CD4-positive, alpha-beta T cell (primary cell): ENCODE data around the gene MLLT3. TPM values are rescaled to one million over a fixed set of nuclear protein-coding genes. Genes with fewer than 3 reads are reported as not detected.

Experiments used
- ATAC-seq: fragments of 200-7000 bp; cut with Tn5 transposase; one replicate; pipeline ENCODE4 v1.10.0; 2022; ENCODE audit warnings: mild to moderate bottlenecking; ENCODE audit not compliant: poor library complexity
- CTCF ChIA-PET: fragments of 350-600 bp; sonication (Branson Sonifier 250); formaldehyde crosslinking; loops from one replicate; lab custom pipeline; 2021; ENCODE audit warnings: antibody characterized with exemption, inconsistent platforms; lab: Charles Lee
- POLR2A ChIA-PET: fragments of 350-600 bp; sonication (Branson Sonifier 250); formaldehyde crosslinking; loops from one replicate; lab custom pipeline; 2021; ENCODE audit warnings: antibody characterized with exemption, inconsistent platforms; lab: Charles Lee
- DNase-seq, 14 experiments: peaks; one replicate each; pipeline ENCODE4 v3.0.0-alpha.2; 2013 to 2020; ENCODE audit warnings: mixed read lengths in 2 of 14
- H3K27ac ChIP-seq, 2 donors: one replicate each; pipeline versions ENCODE4 v1.5.1 to v1.7.0; 2013; ENCODE audit warnings: low read length in 2 of 2, low read depth in 1 of 2, mild to moderate bottlenecking in 1 of 2
- H3K27me3 ChIP-seq, 2 experiments: 1 replicate in 1 of 2; 2 replicates in 1 of 2; pipeline versions ENCODE4 v1.6.1 to v1.7.0; 2013; ENCODE audit warnings: low read length in 2 of 2, control low read depth in 1 of 2, mild to moderate bottlenecking in 1 of 2, moderate library complexity in 1 of 2; ENCODE audit not compliant: insufficient read depth in 2 of 2, control insufficient read depth in 1 of 2
- H3K36me3 ChIP-seq: one replicate; pipeline ENCODE4 v1.6.1; 2013; ENCODE audit warnings: low read length, control low read depth; ENCODE audit not compliant: insufficient read depth
- H3K4me1 ChIP-seq: one replicate; pipeline ENCODE4 v1.6.1; 2013; ENCODE audit warnings: low read length, control low read depth; ENCODE audit not compliant: insufficient read depth
- H3K4me3 ChIP-seq: one replicate; pipeline ENCODE4 v1.5.1; 2013; ENCODE audit warnings: mild to moderate bottlenecking, low read length, moderate library complexity
- H3K9me3 ChIP-seq, 2 experiments: 1 replicate in 1 of 2; 2 replicates in 1 of 2; pipeline versions ENCODE4 v1.6.1 to v1.7.0; 2013; ENCODE audit warnings: low read length in 2 of 2, mild to moderate bottlenecking in 2 of 2, control low read depth in 1 of 2, moderate library complexity in 1 of 2; ENCODE audit not compliant: control insufficient read depth in 1 of 2, insufficient read depth in 1 of 2
- H3K27ac Mint-ChIP-seq: one replicate; pipeline ENCODE4 v1.8.0; 2020; ENCODE audit warnings: mixed read lengths
- H3K27me3 Mint-ChIP-seq: one replicate; pipeline ENCODE4 v1.8.0; 2021; ENCODE audit warnings: mixed read lengths
- H3K36me3 Mint-ChIP-seq: one replicate; pipeline ENCODE4 v1.8.0; 2021; ENCODE audit warnings: low read depth, mixed read lengths
- H3K4me1 Mint-ChIP-seq: one replicate; pipeline ENCODE4 v1.8.0; 2021; ENCODE audit warnings: low read depth, mixed read lengths
- H3K4me3 Mint-ChIP-seq: one replicate; pipeline ENCODE4 v1.8.0; 2020; ENCODE audit warnings: mild to moderate bottlenecking, mixed read lengths
- H3K9me3 Mint-ChIP-seq: one replicate; pipeline ENCODE4 v1.8.0; 2020; ENCODE audit warnings: mixed read lengths
- intact Hi-C, 2 experiments: fragments of 100-400 bp; cut with DNase I in 1 of 2; cut with micrococcal nuclease in 1 of 2; formaldehyde crosslinking; loops; one replicate each; pipeline versions ENCODE4 v1.15.1 to v1.9.0; 2023 to 2025; cut with DNase I, micrococcal nuclease
- total RNA-seq, 174 experiments: library from RNA in 2 of 174; stranded (reverse) in 2 of 174; gene quantifications; one replicate each; pipeline ENCODE4 v1.2.3 and lab custom pipeline; 2021 to 2026
- TF ChIP-seq, protein P1 (sequence below): fragments of 200-600 bp; IDR thresholded peaks from one replicate; pipeline ENCODE4 v1.8.0; 2022; ENCODE audit warnings: antibody characterized with exemption, mild to moderate bottlenecking

The MLLT3 gene
- total RNA-seq, 2 experiments from 2014 or later = 59.2 to 60.6 TPM

DNA sequence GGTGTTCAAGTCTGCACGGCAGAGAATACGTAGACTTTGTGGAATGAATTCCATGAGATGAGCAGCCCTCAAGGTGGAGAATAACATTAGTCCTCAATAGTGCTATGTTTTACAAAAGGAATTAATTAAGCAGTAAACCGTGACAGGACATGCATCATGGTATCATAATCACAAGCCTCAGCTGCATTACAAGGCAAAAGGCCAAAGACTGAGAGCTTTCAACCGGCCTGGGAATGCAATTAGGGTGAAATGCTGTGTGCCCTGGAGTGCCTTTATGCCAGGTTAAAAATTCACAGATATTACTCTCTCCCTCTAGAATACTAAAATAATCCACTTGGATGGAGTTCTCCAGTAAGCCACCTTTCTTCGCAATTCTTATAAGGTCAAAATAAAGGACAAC, 270.6 kb downstream of the MLLT3 start:
- no peak overlapping the region for H3K27ac Mint-ChIP-seq
- H3K27me3 Mint-ChIP-seq = no peaks in the 10 kb centered on the region
- Histone ChIP-seq H3K4me1 (peaks cover 4% of the 10 kb centered on the region), H3K27ac (no peak overlapping the region), H3K36me3 (peaks cover 47% of the 10 kb centered on the region), H3K9me3 (no peaks in the 10 kb centered on the region), H3K4me3 (no peak overlapping the region), H3K27me3 (no peaks in the 10 kb centered on the region)
- DNase-seq (no peak), ATAC-seq (no peak)
- TF ChIP-seq, protein P1, sequence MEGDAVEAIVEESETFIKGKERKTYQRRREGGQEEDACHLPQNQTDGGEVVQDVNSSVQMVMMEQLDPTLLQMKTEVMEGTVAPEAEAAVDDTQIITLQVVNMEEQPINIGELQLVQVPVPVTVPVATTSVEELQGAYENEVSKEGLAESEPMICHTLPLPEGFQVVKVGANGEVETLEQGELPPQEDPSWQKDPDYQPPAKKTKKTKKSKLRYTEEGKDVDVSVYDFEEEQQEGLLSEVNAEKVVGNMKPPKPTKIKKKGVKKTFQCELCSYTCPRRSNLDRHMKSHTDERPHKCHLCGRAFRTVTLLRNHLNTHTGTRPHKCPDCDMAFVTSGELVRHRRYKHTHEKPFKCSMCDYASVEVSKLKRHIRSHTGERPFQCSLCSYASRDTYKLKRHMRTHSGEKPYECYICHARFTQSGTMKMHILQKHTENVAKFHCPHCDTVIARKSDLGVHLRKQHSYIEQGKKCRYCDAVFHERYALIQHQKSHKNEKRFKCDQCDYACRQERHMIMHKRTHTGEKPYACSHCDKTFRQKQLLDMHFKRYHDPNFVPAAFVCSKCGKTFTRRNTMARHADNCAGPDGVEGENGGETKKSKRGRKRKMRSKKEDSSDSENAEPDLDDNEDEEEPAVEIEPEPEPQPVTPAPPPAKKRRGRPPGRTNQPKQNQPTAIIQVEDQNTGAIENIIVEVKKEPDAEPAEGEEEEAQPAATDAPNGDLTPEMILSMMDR = no peak
- peaks cover 81% of the 10 kb centered on the region for H3K36me3 Mint-ChIP-seq
- H3K4me3 Mint-ChIP-seq = no peak overlapping the region
- no peaks in the 10 kb centered on the region for H3K9me3 Mint-ChIP-seq
- H3K4me1 Mint-ChIP-seq = peaks cover 7% of the 10 kb centered on the region
- POLR2A ChIA-PET = no interaction called here
- intact Hi-C loops = loop anchor here (10.0 kb wide), 2 partner anchors 427 to 523 kb away; no protein-coding TSS in a partner anchor
- CTCF ChIA-PET = no interaction called here

DNA sequence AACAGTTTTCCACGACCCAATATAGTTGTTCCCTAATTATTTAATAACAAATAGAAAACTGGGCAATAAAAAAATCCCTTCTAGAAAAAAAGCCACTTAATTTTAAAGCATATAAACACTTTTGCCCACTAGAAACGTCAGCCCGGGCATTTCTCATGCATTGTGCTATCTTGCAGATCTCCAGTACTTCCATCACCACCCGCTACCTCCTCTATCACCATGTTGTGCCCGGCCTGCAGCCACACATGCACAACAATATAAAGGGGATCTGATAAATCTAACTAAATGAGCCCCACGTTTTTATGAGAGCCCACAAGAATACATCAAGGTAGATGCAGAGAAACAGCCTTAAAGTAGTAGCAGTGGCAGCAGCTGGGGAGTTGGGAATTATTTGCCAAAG, 272.7 kb downstream of the MLLT3 start:
- POLR2A ChIA-PET = interaction anchor here (0.9 kb wide), 1 partner anchor 266 kb away, joined by 3 read pairs; no protein-coding TSS in a partner anchor
- peaks cover 87% of the 10 kb centered on the region for H3K36me3 Mint-ChIP-seq

DNA sequence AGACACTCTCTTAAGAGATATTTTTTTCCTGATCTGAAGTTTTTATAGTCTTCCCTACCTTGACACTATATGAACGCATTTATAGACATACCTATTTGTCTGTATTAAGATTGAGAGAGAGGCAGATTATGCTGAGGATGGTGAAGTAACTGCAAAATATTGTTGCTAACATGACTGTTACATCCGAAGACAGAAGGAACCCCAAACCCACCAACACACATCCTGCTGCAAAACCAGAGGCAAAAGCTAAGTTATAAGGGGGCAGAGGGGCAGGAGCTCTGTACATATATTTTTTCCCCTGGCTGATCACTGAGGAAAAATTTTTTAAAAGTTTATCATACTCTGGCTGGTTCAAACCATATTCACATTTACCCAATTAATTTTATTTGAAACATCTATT, 279.0 kb downstream of the MLLT3 start:
- DNase-seq = no peak
- ChIA-PET CTCF (no interaction called here), POLR2A (interaction anchor here (0.8 to 1.3 kb wide), 2 partner anchors 10 to 22 kb away, joined by 3 read pairs; no protein-coding TSS in a partner anchor)
- intact Hi-C loops = no loop called here
- H3K4me3 Mint-ChIP-seq = no peak overlapping the region
- H3K4me1 Mint-ChIP-seq = peaks cover 9% of the 10 kb centered on the region
- no peak overlapping the region for H3K27ac Mint-ChIP-seq
- ATAC-seq = no peak
- H3K9me3 Mint-ChIP-seq = no peaks in the 10 kb centered on the region
- Histone ChIP-seq H3K36me3 (peaks cover 14% of the 10 kb centered on the region), H3K4me1 (no peaks in the 10 kb centered on the region), H3K9me3 (no peaks in the 10 kb centered on the region), H3K4me3 (no peak overlapping the region), H3K27me3 (no peaks in the 10 kb centered on the region), H3K27ac (no peak overlapping the region)
- TF ChIP-seq, protein P1 = no peak
- no peaks in the 10 kb centered on the region for H3K27me3 Mint-ChIP-seq
- peaks cover 32% of the 10 kb centered on the region for H3K36me3 Mint-ChIP-seq

More for the DNA sequence above, 272.7 kb downstream of the MLLT3 start:
- no peaks in the 10 kb centered on the region for H3K9me3 Mint-ChIP-seq
- H3K27ac ChIP-seq = no peak overlapping the region
- H3K27me3 ChIP-seq = no peaks in the 10 kb centered on the region
- H3K4me1 Mint-ChIP-seq = no peaks in the 10 kb centered on the region
- no peaks in the 10 kb centered on the region for H3K4me1 ChIP-seq
- no peaks in the 10 kb centered on the region for H3K9me3 ChIP-seq
- CTCF ChIA-PET = no interaction called here
- H3K4me3 Mint-ChIP-seq = no peak overlapping the region
- no peak for DNase-seq
- intact Hi-C loops = no loop called here
- TF ChIP-seq, protein P1 = no peak
- no peak for ATAC-seq
- no peak overlapping the region for H3K4me3 ChIP-seq
- no peaks in the 10 kb centered on the region for H3K27me3 Mint-ChIP-seq
- no peak overlapping the region for H3K27ac Mint-ChIP-seq
- peaks cover 52% of the 10 kb centered on the region for H3K36me3 ChIP-seq
